Stimulated activated CD4-positive, alpha-beta T cell treated with anti-CD3 and anti-CD28 coated beads, Interleukin-4, amount 100 ng/mL, for 4 hours (primary cell): ENCODE data around the gene MRTFA.
A peak's percentile ranks its signal among the peaks of the same experiment; 100 is the strongest.
"Not testable (repeated sequence)": the region's sequence is repeated elsewhere in the genome, so short reads cannot be mapped to it uniquely, and the experiment has no call there.

Experiments
- DNase-seq, 2 experiments: peaks; one replicate each; pipeline ENCODE4 v3.0.0-alpha.2; 2020

The MRTFA gene

GRCh38 chr22:40544758-40545157, 91.8 kb downstream of the MRTFA start:
- DNase-seq: no peak

DNA sequence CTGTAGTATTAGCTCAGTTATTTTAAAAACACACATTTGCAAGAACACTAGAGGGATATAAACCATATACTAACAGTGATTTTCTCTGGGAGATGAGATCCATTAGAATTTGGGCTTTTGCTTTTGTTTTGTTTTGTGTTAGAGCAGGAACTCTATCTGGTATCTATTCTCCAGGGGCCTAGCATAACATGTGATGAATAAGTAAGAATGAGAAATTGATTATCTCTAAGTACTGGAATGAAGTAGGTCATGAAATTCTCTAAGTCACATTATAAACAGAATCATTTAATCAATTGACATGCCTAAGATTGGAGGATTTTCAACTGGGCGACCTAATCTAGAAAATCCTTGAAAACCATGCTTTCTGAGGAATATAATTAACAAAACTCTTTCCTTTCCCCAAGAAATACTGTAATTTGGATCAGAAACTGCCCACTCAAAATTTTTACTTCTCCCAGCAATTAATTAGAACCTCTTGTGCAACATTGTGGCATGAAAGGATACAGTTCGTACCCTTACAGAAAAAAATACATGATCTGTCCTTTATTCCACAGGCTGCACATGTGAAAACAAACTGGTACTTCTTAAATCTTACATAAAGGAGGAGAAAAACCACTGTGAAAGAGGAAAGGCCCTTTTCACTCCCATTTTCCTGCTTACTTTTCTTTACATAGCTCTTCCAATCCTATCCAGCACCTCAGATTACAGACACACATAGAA, 93.5 kb downstream of the MRTFA start:
- DNase-seq: no peak

DNA sequence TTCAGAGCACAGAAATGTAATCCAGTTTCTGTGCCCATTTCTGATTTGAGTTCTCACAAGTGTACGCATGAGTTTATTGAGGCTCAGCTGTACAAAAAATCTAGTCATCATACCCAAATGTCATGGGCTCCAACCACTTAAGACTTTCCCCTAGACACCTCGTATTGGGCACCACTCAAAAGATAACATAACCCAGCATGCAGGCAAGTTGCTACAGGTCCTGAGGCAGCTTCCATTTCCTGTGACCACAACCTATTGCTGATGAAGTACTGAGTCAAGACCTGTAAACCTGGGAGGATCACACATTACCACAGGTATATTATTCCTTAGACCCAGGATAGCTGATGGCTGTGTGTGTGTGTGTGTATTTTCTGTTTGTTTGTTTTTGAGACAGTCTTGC, 95.2 kb downstream of the MRTFA start:
- no peak for DNase-seq

DNA sequence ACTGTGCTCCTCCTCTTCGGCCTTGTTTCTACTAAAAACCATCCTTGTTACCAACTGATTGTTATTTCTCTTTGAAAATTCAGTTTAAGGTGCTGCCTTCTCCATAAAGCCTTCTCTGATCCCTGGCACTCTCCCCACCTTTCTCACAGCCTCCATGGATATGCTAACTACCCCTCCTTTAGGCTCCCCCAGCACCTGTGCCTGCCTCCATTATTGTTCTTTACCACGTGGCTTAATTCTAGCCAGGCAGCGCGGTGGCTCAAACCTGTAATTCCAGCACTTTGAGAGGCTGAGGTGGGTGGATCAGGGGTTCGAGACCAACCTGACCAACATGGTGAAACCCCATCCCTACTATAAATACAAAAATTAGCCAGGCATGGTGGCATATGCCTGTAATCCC, 96.3 kb downstream of the MRTFA start:
- no peak for DNase-seq

DNA sequence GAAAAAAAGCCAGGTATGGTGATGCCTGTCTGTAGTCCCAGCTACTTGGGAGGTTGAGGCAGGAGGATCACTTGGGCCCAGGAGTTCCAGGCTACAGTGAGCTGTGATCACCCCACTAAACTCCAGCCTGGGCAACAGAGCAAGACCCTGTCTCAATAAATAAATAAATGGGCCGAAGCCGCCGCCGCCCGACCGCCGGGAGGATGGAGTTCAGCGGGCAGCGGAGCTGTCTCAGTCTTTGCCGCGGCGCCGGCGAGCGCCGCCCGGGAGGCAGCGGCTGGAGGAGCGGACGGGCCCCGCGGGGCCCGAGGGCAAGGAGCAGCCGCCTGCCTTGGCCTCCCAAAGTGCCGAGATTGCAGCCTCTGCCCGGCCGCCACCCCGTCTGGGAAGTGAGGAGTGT, 100.4 kb downstream of the MRTFA start:
- not testable (repeated sequence) for DNase-seq

- DNase-seq: no peak
These were observed 100.9 kb downstream of the MRTFA start for GRCh38 chr22:40535642-40536041.

- DNase-seq: no peak
These were observed 101.4 kb downstream of the MRTFA start for GRCh38 chr22:40535189-40535512.

DNA sequence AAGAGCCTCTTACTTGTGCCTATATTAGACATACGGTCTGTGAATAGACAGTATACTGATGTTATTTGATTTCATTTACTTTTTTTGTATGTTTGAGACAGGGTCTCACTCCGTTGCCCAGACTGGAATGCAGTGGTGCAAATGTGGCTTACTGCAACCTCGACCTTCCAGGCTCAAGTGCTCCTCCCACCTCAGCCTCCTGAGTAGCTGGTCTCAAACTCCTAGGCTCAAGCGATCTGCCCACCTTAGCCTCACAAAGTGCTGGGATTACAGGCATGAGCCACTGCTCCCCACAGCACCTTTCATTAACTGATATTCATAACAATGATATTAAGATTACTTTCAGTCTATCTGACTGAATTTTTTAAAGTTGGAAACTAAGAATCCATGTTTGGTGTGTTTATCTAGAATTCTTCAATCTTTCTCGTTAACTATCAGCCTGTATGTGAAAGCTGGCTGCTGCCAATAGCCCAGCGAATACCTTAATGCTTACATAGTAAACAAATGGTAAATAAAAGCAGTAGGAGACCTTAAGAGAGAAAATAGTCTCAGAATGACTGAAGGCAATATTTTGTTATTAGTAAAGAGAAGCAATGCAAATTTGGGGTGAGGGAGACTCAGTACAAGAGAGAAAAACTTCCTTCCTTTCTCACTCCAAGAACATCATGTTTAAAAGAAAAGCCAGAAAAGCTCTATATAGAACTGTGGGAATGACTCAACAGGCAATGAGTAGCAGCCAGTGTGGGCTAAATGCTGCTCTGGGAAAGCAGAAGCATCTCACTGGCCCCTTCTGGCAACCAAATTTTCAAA, 101.9 kb downstream of the MRTFA start:
- no peak for DNase-seq

DNA sequence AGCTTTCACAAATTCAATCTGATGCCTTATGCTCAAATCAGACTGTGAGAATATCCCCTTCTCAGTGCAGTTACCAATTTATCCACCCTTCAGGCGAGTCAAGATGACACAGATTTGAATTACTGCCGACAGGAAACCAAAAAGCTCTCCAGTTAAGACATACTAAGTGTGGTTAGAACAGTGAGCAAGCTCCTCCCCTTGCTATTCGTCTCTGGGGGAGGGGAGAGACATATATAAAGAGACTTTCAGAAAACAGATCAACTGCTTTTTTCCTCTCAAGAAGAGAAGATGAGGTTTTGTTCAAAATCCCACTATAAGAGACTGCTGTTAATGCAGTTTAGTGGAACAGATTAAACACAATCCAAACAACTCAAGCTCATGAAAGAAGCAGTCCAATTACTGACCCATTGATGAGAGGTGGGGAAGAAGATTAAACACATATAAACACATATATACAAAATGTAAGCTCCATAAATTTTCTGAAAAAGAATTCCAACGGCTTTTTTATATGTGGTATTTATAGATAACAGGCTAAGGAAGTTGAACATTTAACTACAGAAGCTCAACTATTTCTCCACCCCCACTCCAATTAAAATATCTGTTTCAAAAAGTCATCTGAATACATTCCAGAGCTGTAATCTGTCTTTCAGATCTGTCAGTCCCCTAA, 102.7 kb downstream of the MRTFA start:
- peak; percentile 11 to 60 for DNase-seq

- no peak for DNase-seq
These were observed 104.3 kb downstream of the MRTFA start for GRCh38 chr22:40531951-40532900.

DNA sequence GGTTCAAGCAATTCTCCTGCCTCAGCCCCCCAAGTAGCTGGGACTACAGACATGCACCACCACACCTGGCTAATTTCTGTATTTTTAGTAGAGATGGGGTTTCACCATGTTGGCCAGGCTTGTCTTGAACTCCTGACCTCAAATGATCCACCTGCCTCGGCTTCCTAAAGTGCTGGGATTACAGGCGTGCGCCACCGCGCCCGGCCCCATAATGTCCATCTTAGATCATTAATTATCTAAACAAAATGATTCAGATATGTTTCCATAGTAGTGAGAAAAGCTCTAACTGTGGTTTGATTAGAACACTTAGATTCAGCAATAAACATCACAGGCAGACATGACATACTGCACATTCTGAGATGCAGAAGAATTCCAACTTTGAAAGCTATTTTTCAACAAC, 106.1 kb downstream of the MRTFA start:
- DNase-seq: not testable (repeated sequence)

- DNase-seq: no peak
These were observed 106.7 kb downstream of the MRTFA start for GRCh38 chr22:40529821-40530220.

- DNase-seq: no peak
These were observed 109.6 kb downstream of the MRTFA start for GRCh38 chr22:40526960-40527359.

- DNase-seq: peak; percentile 57 to 71
These were observed 111.2 kb downstream of the MRTFA start for GRCh38 chr22:40525250-40525884.

DNA sequence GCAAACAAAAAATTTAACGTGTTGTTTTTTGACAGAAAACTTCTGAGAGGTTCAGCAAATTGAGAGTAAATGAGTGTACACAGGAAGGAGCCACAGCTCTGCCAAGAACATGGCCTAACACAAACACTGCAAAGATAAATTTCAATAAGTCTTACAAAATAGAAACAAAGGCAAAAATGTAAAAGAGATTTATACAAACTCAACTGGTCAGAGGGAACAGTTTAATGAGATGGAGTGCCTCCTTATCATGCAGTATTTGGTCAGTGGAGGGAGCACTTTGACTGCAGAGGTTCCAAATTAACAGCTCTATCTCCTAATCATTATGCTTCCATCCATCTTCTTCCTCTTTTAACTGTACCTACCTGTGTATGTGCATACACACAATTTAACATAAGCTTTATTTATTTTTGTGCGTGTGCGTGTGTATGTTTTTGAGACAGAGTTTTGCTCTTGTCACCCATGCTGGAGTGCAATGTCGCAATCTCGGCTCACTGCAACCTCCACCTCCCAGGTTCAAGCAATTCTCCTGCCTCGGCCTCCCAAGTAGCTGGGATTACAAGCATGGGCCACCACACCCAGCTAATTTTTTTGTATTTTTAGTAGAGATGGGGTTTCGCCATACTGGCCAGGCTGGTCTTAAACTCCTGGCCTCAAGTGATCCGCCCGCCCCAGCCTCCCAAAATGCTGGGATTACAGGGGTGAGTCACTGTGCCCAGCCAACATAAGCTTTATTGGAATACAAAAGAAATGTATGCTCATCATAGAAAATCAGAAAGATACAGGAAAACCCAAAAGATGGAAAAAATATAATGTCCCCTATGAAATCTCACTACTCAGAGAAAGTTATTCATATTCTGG, 111.9 kb downstream of the MRTFA start:
- no peak for DNase-seq

- no peak for DNase-seq
These were observed 114.4 kb downstream of the MRTFA start for GRCh38 chr22:40522141-40522540.

GRCh38 chr22:40521046-40521445, 115.5 kb downstream of the MRTFA start:
- DNase-seq: no peak

DNA sequence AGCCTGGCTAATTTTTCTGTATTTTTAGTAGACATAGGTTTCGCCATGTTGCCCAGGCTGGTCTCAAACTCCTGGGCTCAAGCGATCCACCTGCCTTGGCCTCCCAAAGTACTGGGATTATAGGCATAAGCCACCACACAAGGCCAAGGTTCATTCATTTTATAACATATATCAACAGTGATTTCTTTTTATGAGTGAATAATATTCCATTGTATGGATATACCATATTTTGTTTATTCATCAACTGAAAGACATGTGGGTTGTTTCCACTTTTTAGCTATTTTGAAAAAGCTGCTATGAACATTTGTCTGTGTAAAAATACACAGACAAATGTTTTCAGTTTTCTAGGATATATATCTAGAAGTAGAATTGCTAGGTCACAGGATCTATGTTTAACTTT, 116.0 kb downstream of the MRTFA start:
- DNase-seq: no peak

- DNase-seq: no peak
These were observed 116.6 kb downstream of the MRTFA start for GRCh38 chr22:40519948-40520331.

DNA sequence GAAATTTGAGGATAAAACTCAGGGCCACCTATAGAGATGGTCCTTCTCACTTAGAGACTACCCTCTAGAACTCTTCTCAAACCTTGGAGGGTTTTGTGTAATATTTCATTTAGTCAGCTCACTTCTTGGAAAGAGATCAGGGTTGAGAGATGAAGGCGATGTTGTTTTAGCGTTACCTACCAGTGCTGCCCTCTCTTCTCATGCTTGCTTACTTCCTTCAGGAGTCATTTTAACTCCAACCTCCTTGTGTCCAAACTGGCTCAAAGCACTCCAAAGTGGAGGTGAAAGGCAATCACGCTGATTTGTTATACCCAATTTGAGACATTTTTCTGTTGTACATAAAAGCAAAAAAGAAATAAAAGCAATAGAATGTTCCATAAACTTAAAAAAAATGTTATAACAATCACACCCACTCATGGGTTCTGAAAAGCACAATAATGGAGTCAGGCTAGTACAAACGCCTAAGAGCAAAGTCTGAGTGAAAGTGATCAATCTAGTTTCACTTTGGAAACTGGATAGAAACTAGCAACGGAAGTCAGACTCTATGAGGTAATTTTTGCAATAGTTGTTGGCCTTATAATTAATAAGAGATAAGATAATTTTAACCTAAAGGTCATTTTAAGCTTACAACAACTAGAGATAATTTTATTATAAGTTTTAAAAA, 117.1 kb downstream of the MRTFA start:
- DNase-seq: no peak

DNA sequence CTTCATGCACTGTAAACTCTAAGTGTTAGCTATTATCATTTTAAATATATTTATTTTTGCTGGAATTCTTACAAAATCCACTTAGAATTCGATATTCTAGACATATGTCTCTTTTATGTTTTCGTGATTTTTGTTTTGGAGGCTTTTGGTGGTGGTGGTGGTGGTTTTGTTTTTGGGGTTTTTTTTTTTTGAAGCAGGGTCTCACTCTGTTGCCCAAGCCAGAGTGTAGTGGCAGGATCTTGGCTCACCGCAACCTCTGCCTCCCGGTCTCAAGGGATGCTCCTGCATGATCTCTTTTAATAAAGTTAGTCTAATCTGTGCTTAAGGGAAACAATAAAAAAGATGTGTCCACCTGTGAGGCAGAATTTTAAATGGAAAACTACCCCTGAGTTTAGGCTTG, 117.7 kb downstream of the MRTFA start:
- DNase-seq: no peak
